IMR-90 (cell line): Measurements from ENCODE around the gene PTGES2.

ENCODE experiments used
- BHLHE40 ChIP-seq: fragments of 150-350 bp; IDR thresholded peaks from 2 replicates; pipeline ENCODE4 v1.6.1; 2016; ENCODE audit warnings: mild to moderate bottlenecking, low read depth, low read length
- CEBPB ChIP-seq: IDR thresholded peaks from 2 replicates; pipeline ENCODE4 v1.6.1; 2012; ENCODE audit warnings: low read depth, low read length, improper control_type of control experiment
- FOS ChIP-seq: fragments of 150-350 bp; IDR thresholded peaks from 2 replicates; pipeline ENCODE4 v1.6.1; 2016; ENCODE audit warnings: low read depth, low read length
- MXI1 ChIP-seq: IDR thresholded peaks from 2 replicates; pipeline ENCODE4 v1.6.1; 2012; ENCODE audit warnings: low read depth, mild to moderate bottlenecking, low read length, moderate library complexity, borderline replicate concordance
- POLR2A ChIP-seq: IDR thresholded peaks from 2 replicates; pipeline ENCODE4 v1.6.1; 2012; ENCODE audit warnings: mild to moderate bottlenecking, low read depth, low read length
- RAD21 ChIP-seq: IDR thresholded peaks from 2 replicates; pipeline ENCODE4 v1.6.1; 2012; ENCODE audit warnings: low read length, improper control_type of control experiment
- RCOR1 ChIP-seq: IDR thresholded peaks from 2 replicates; pipeline ENCODE4 v1.6.1; 2012; ENCODE audit warnings: mild to moderate bottlenecking, low read length, improper control_type of control experiment; ENCODE audit not compliant: insufficient replicate concordance
- RFX5 ChIP-seq: IDR thresholded peaks from 2 replicates; pipeline ENCODE4 v1.8.0; 2012; ENCODE audit warnings: low read depth, mild to moderate bottlenecking, low read length, moderate library complexity
- SMC3 ChIP-seq: fragments of 150-350 bp; IDR thresholded peaks from 2 replicates; pipeline ENCODE4 v1.6.1; 2016; ENCODE audit warnings: low read depth, mild to moderate bottlenecking, antibody characterized with exemption, low read length, moderate library complexity
- TF ChIP-seq, protein P1 (sequence below): conservative IDR thresholded peaks from 2 replicates; pipeline ENCODE4 v1.5.1; 2012; ENCODE audit warnings: mild to moderate bottlenecking, low read depth, low read length, improper control_type of control experiment
- TF ChIP-seq, protein P2 (sequence below): fragments of 150-350 bp; IDR thresholded peaks from 2 replicates; pipeline ENCODE4 v1.6.1; 2016; ENCODE audit warnings: low read depth, mild to moderate bottlenecking, low read length, moderate library complexity, borderline replicate concordance

DNA sequence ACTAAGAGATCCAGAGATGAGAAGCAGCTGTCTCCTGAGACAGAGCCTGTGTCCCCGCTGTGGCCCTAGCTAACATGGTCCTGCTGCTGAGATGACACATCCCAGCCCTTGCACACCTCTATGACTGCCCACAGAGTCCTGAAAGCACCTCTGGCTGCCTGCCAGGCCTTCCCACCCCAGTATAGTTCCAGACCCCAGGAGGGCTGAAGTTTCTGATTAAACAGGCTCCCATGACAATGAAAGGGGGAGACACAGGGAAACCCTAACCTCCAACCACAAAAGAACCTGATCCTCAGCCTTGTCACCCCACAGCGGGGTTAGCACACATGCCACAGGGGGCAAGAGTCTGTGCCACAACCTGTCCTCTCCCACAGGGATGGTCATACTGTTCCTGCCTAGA is 48.2 kb upstream of the PTGES2 start:
- TF ChIP-seq, protein P1, sequence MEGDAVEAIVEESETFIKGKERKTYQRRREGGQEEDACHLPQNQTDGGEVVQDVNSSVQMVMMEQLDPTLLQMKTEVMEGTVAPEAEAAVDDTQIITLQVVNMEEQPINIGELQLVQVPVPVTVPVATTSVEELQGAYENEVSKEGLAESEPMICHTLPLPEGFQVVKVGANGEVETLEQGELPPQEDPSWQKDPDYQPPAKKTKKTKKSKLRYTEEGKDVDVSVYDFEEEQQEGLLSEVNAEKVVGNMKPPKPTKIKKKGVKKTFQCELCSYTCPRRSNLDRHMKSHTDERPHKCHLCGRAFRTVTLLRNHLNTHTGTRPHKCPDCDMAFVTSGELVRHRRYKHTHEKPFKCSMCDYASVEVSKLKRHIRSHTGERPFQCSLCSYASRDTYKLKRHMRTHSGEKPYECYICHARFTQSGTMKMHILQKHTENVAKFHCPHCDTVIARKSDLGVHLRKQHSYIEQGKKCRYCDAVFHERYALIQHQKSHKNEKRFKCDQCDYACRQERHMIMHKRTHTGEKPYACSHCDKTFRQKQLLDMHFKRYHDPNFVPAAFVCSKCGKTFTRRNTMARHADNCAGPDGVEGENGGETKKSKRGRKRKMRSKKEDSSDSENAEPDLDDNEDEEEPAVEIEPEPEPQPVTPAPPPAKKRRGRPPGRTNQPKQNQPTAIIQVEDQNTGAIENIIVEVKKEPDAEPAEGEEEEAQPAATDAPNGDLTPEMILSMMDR, result no peak
- TF ChIP-seq CEBPB, result no peak
- TF ChIP-seq RAD21, result no peak
- TF ChIP-seq POLR2A, result no peak
- TF ChIP-seq RFX5, result no peak
- TF ChIP-seq BHLHE40, result no peak
- TF ChIP-seq RCOR1, result no peak
- TF ChIP-seq, protein P2, sequence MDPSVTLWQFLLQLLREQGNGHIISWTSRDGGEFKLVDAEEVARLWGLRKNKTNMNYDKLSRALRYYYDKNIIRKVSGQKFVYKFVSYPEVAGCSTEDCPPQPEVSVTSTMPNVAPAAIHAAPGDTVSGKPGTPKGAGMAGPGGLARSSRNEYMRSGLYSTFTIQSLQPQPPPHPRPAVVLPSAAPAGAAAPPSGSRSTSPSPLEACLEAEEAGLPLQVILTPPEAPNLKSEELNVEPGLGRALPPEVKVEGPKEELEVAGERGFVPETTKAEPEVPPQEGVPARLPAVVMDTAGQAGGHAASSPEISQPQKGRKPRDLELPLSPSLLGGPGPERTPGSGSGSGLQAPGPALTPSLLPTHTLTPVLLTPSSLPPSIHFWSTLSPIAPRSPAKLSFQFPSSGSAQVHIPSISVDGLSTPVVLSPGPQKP, result no peak
- TF ChIP-seq MXI1, result no peak
- TF ChIP-seq SMC3, result no peak
- TF ChIP-seq FOS, result no peak
